Lung (tissue), 12 donors: ENCODE measurements around the gene ZNRF1. TPM values are rescaled to one million over a fixed set of nuclear protein-coding genes. Genes with fewer than 3 reads are reported as not detected.

Experiments
- ATAC-seq: fragments of 200-7000 bp; cut with Tn5 transposase; one replicate; pipeline ENCODE4 v1.9.1; 2020; ENCODE audit warnings: moderate number of reproducible peaks; ENCODE audit not compliant: insufficient read depth, low FRiP score
- DNase-seq, 3 donors: peaks; one replicate each; pipeline ENCODE4 v3.0.0-alpha.2; 2013 to 2017
- H3K27ac ChIP-seq, 2 donors: one replicate each; pipeline ENCODE4 v1.5.1; 2013; ENCODE audit warnings: mild to moderate bottlenecking in 2 of 2, moderate library complexity in 2 of 2, control low read depth in 1 of 2, inconsistent platforms in 1 of 2, low read depth in 1 of 2, low read length in 1 of 2
- H3K27me3 ChIP-seq, 3 donors: one replicate each; pipeline ENCODE4 v1.5.1; 2013; ENCODE audit warnings: low read length in 2 of 3; ENCODE audit not compliant: control insufficient read depth in 3 of 3, insufficient read depth in 3 of 3
- H3K36me3 ChIP-seq, 4 donors: one replicate each; pipeline ENCODE4 v1.5.1; 2013; ENCODE audit warnings: low read length in 4 of 4, mild to moderate bottlenecking in 1 of 4, moderate library complexity in 1 of 4; ENCODE audit not compliant: control insufficient read depth in 4 of 4, insufficient read depth in 4 of 4
- H3K4me1 ChIP-seq, 5 donors: one replicate each; pipeline ENCODE4 v1.5.1; 2013; ENCODE audit warnings: low read length in 5 of 5, mild to moderate bottlenecking in 2 of 5, moderate library complexity in 1 of 5; ENCODE audit not compliant: control insufficient read depth in 5 of 5, insufficient read depth in 5 of 5
- H3K4me3 ChIP-seq: one replicate; pipeline ENCODE4 v1.5.1; 2013; ENCODE audit warnings: mild to moderate bottlenecking, control low read depth, moderate library complexity
- H3K9ac ChIP-seq, 2 donors: one replicate each; pipeline ENCODE4 v1.5.1; 2013; ENCODE audit warnings: low read length in 2 of 2, control low read depth in 1 of 2; ENCODE audit not compliant: insufficient read depth in 1 of 2
- H3K9me3 ChIP-seq, 4 donors: one replicate each; pipeline ENCODE4 v1.5.1; 2013; ENCODE audit warnings: low read length in 3 of 4, mild to moderate bottlenecking in 1 of 4, moderate library complexity in 1 of 4; ENCODE audit not compliant: control insufficient read depth in 4 of 4, insufficient read depth in 3 of 4
- CTCF ChIP-seq: IDR thresholded peaks from 2 replicates; pipeline ENCODE4 v1.5.1; 2012; ENCODE audit warnings: mild to moderate bottlenecking; ENCODE audit errors: control extremely low read depth, extremely low read depth
- WGBS, 2 donors: extraction: QIAGEN DNeasy Blood & Tissue Kit; methylation state at CpG; one replicate each; pipeline ENCODE4 v1.1.7; 2013; 5-methylcytosine and 5-hydroxymethylcytosine counted together
- polyA plus RNA-seq, 2 donors: library from polyadenylated mRNA; stranded (reverse); fragments of 200-250 nt; gene quantifications; one replicate each; pipeline ENCODE4 v1.2.1, GENCODE V29; 2013
- total RNA-seq, 2 donors: library from RNA; depleted of rRNA in 1 of 2; stranded (reverse); fragments of >200 nt in 1 of 2; gene quantifications; one replicate each; pipeline ENCODE4 v1.2.1, GENCODE V29; 2014 to 2021
- donor health status: control.
- donor health status: control.
- donor health status: Bipolar disorder and iron deficiency.
- donor health status: healthy.
- donor health status: DM: yes; HTN: yes; CAD: no.

The ZNRF1 gene
- total and polyA plus RNA-seq, 4 donors = 8.9 to 25.1 (median 16.2) TPM

- Histone ChIP-seq H3K36me3 (peaks cover 3 to 40% (median 15%) of the 10 kb centered on the region in 4 donors), H3K27me3 (no peaks in the 10 kb centered on the region), H3K9me3 (peaks cover 0 to 15% (median 2%) of the 10 kb centered on the region in 4 donors), H3K4me1 (peaks cover 0 to 2% (median 0%) of the 10 kb centered on the region in 5 donors), H3K4me3 (no peak overlapping the region), H3K27ac (no peak overlapping the region), H3K9ac (no peak overlapping the region)
- no peak for DNase-seq
- no peak for TF ChIP-seq CTCF
- no peak for ATAC-seq
Observed at GRCh38 chr16:75152635-75153034, 153.8 kb downstream of the ZNRF1 start.

GRCh38 chr16:75160386-75160785, 161.6 kb downstream of the ZNRF1 start:
- Histone ChIP-seq H3K9me3 (peaks cover 0 to 4% (median 0%) of the 10 kb centered on the region in 4 donors), H3K4me1 (peaks cover 0 to 6% (median 0%) of the 10 kb centered on the region in 5 donors), H3K36me3 (peaks cover 8 to 27% (median 14%) of the 10 kb centered on the region in 4 donors), H3K4me3 (no peak overlapping the region), H3K9ac (no peak overlapping the region), H3K27ac (no peak overlapping the region), H3K27me3 (no peaks in the 10 kb centered on the region)
- ATAC-seq = no peak
- no peak for TF ChIP-seq CTCF
- DNase-seq = no peak
- WGBS, 2 donors = 92 to 100% methylated on average over 1 of the region's 1 CpG

Other genes starting within 250 kb of the ZNRF1 start
- 1 to 10 TPM; 5.9 to 7.1 TPM for gene FA2H, start 224.2 kb upstream of the ZNRF1 start, total RNA-seq
- gene FA2H, start 224.2 kb upstream of the ZNRF1 start, polyA plus RNA-seq = 1 to 10 TPM; 2.1 to 3.5 TPM
- gene WDR59, start 13.9 kb upstream of the ZNRF1 start, total RNA-seq = 10 to 100 TPM; 51.2 to 60.1 TPM
- gene WDR59, start 13.9 kb upstream of the ZNRF1 start, polyA plus RNA-seq = 10 to 100 TPM; 11.2 to 12.8 TPM
- 10 to 100 TPM in 1 of 2 donors, 1 to 10 TPM in 1; 7.0 to 17.0 TPM for gene LDHD, start 117.8 kb downstream of the ZNRF1 start, total RNA-seq
- gene LDHD, start 117.8 kb downstream of the ZNRF1 start, polyA plus RNA-seq = 1 to 10 TPM; 4.3 to 9.2 TPM
- gene ZFP1, start 149.5 kb downstream of the ZNRF1 start, total RNA-seq = 10 to 100 TPM in 1 of 2 donors, 1 to 10 TPM in 1; 8.7 to 18.4 TPM
- 1 to 10 TPM; 3.3 to 3.5 TPM for gene ZFP1, start 149.5 kb downstream of the ZNRF1 start, polyA plus RNA-seq
- gene CTRB2, start 208.1 kb downstream of the ZNRF1 start, total RNA-seq = 10 to 100 TPM in 1 of 2 donors, not detected in 1; 14.6 TPM
- gene CTRB2, start 208.1 kb downstream of the ZNRF1 start, polyA plus RNA-seq = 1 to 10 TPM in 1 of 2 donors, under 1 TPM in 1; 0.65 to 1.3 TPM
- 1 to 10 TPM in 1 of 2 donors, not detected in 1; 6.5 TPM for gene CTRB1, start 220.0 kb downstream of the ZNRF1 start, total RNA-seq
- under 1 TPM; 0.33 to 0.97 TPM for gene CTRB1, start 220.0 kb downstream of the ZNRF1 start, polyA plus RNA-seq